ENCODE results near the gene ARMC5.

ARMC5 gene

DNA sequence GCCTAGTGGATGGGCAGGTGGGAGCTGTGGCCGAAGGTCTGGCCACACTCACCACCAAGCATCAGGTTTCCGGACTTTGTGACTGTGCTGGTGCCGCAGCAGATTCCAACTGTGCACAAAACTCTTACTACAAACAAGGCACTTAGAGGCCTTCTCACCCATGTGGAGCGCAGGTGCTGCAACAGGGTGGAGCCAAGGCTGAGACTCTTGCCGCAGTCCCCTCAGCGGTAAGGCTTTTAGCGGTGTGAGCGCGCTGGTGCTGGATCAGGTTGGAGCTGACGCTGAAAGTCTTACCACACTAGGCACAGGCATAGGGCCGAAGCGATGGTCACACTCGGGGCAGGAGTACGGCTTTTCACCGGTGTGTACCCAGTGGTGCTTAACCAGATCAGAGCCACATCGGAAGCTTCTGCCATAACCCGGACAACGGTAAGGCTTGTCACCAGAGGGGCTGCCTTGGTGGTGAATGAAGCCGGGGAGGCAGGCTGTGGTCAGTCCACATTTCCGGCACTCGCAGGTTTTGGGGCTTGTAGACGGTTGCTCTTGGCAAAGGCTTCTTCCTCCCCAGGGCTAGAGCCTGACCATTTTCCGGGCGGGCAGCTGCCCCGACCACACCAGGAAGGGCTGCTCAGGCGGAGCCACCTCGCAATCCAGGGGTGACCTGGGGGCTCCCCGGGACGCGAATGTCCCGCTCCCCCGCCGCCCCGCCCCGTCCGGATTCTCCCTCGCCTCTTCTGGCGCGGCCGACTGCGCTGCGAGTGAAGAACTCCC lies 1.0 kb upstream of the ARMC5 start:
- H3K4me3 ChIP-seq = peak overlapping the region; percentile 50 to 84 (median 71)

GRCh38 chr16:31459687-31460581 lies 633 bp downstream of the ARMC5 start:
- Histone ChIP-seq H3K4me3 (peak overlapping the region; percentile 50 to 84 (median 71)), H3K27ac (peak overlapping the region; percentile 92 to 100 (median 100))

More for the DNA sequence above, 1.0 kb upstream of the ARMC5 start:
- peak overlapping the region; percentile 72 to 100 (median 100) for H3K27ac ChIP-seq

- Histone ChIP-seq H3K27ac (peak overlapping the region in 19 of 21 experiments; percentile 41 to 100 (median 98)), H3K4me3 (peak overlapping the region in 6 of 7 experiments; percentile 8 to 76 (median 62))
Measured at GRCh38 chr16:31460582-31461002, 1.3 kb downstream of the ARMC5 start.

GRCh38 chr16:31461201-31461920 lies 2.1 kb downstream of the ARMC5 start:
- Histone ChIP-seq H3K4me3 (no peak overlapping the region), H3K27ac (peak overlapping the region in 1 of 21 experiments; percentile 100)

DNA sequence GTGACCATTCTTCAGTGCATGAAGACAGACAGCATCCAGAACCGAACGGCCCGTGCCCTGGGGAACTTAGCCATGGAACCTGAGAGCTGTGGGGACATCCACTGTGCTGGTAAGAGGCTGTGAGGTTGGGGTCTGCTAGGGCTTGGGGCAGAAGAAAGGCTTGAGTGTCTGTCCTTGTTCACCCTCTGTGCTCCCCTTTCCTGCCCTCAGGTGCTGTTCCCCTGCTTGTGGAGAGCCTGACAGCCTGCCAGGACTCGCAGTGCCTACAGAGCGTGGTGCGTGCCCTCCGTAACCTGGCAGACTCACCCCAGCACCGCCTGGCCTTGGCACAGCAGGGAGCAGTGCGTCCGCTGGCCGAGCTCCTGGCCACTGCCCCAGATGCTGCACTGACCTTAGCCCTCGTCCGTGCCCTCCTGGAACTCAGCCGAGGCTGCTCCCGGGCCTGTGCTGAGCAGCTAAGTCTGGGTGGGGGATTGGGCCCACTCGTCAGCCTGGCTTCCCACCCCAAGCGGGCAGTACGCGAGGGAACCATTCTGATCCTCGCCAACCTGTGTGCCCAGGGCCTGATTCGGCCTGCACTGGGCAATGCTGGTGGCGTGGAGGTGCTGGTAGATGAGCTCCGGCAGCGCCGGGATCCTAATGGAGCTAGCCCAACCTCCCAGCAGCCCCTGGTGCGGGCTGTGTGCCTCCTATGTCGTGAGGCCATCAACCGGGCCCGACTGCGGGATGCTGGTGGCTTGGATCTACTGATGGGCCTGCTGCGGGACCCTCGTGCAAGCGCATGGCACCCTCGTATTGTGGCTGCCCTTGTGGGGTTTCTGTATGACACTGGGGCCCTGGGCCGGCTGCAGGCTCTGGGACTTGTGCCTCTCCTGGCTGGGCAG lies 2.9 kb downstream of the ARMC5 start:
- no peak overlapping the region for H3K27ac ChIP-seq
- H3K4me3 ChIP-seq = no peak overlapping the region

GRCh38 chr16:31464348-31464769 lies 5.1 kb downstream of the ARMC5 start:
- no peak overlapping the region for H3K27ac ChIP-seq
- H3K4me3 ChIP-seq = no peak overlapping the region

DNA sequence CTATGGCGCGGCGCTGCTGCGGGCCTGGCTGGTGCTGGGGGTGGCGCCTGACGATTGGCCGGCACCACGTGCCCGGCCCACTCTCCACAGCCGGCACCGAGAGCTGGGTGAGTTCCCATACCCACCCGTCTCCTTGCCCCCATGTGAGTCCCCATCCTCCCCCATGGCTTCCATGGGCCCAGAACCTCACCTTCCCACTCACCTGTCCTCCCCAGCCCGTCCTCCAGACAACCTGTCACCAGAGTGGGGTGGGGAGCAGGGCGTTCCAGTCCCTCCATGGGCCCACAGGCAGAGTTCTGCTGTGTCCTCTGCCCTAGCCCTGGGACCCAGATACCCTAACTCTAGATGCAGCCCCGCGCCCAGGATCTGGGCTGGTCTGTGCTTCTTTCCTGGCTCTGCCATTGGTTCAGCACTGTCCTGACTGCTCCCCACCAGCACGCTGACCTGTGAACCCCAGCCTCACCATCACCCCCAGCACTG lies 5.5 kb downstream of the ARMC5 start:
- Histone ChIP-seq H3K27ac (no peak overlapping the region), H3K4me3 (no peak overlapping the region)

DNA sequence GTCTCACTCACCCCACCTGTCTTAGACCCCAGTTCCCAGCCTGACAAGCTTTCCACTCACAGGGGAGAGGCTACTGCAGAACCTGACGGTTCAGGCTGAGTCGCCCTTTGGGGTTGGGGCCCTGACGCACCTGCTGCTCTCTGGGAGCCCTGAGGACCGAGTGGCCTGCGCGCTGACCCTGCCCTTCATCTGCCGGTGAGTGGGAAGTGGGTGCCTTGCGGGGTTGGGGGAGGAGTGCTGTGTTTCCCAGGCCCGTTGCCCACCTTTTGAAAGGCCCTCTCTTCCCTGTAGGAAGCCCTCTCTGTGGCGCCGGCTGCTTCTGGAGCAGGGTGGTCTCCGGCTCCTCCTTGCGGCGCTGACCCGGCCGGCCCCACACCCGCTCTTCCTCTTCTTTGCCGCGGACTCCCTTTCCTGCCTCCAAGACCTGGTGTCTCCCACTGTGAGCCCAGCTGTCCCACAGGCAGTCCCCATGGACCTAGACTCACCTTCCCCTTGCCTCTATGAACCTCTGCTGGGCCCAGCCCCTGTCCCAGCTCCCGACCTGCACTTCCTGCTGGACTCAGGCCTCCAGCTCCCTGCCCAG lies 6.6 kb downstream of the ARMC5 start:
- Histone ChIP-seq H3K27ac (peak overlapping the region in 3 of 21 experiments; percentile 1 to 63 (median 21)), H3K4me3 (no peak overlapping the region)

- H3K27ac ChIP-seq = peak overlapping the region in 6 of 21 experiments; percentile 1 to 63 (median 22)
- H3K4me3 ChIP-seq = no peak overlapping the region
Measured at GRCh38 chr16:31466381-31466841, 7.1 kb downstream of the ARMC5 start.

- H3K4me3 ChIP-seq = no peak overlapping the region
- peak overlapping the region in 7 of 21 experiments; percentile 1 to 63 (median 15) for H3K27ac ChIP-seq
Measured at GRCh38 chr16:31467151-31467773, 8.0 kb downstream of the ARMC5 start.

- no peak overlapping the region for H3K4me3 ChIP-seq
- no peak overlapping the region for H3K27ac ChIP-seq
Measured at GRCh38 chr16:31467858-31468257, 8.6 kb downstream of the ARMC5 start.

DNA sequence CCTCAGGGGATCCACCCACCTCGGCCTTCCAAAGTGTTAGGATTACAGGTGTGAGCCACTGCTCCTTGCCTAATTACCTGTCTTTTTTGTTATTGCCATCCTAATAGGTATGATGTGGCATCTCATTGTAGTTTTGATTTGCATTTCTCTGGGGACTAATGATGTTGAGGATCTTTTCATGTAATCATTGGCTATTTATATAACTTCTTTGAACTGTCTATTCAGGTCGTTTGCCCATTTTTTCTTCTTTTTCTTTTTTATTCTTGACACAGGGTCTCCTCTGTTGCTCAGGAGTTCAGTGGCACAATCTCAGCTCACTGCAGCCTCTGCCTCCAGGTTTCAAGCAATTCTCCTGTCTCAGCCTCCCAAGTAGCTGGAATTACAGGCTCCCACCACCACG lies 11.3 kb downstream of the ARMC5 start:
- Histone ChIP-seq H3K4me3 (no peak overlapping the region), H3K27ac (peak overlapping the region in 7 of 21 experiments; percentile 62 to 95 (median 91))

- Histone ChIP-seq H3K4me3 (peak overlapping the region; percentile 44 to 65 (median 49)), H3K27ac (peak overlapping the region in 20 of 21 experiments; percentile 34 to 95 (median 87))
Measured at GRCh38 chr16:31471241-31471874, 12.1 kb downstream of the ARMC5 start.

DNA sequence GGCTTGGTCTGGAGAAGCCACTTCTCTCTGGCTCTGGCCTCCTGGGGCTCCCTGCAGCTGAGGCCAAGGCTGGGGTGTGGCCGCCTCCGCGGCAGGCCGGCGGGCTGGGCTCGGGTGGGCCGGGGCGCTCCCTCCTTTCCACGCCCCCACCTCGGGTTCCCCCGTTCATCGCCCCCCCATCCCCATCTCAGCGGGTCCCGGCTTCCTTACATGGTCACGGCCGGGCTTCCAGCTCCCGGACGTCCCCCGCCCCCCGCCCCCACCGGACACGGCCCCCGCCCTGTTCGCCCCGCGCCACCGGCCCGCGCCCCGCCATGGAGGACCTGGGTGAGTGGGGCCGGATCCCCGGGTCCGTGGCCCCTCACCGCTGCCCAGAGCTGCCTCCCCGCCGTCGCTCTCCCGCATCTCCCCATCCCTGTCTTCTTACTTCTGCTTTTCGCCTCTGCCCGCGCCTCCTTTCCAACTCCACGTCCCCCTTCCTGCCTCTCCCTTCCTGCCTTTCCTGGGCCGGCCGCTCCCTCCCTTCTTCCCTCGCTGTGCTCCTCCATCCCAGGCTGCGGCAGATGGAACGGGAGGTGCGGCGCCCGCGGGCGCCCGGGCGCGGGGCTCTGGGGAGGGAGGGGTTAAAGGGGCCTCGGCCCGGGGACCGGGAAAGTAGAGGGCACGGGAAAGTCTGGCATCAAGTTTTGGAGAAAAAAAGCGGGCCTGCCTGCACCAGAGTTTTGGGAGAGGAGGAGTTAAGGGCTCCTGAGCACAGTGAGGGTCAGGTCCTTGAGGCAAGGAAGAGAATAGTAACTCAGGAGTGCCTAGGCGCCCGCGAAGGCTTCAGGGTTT lies 12.8 kb downstream of the ARMC5 start, which contains the start of gene TGFB1I1:
TSS of gene TGFB1I1 (plus strand) at position 278 of the 834 bp plus-strand sequence. CDS start at position 315, 37 bp downstream.
- Histone ChIP-seq H3K27ac (peak within 1 kb of the TSS; percentile 34 to 95 (median 87)), H3K4me3 (peak within 1 kb of the TSS; percentile 44 to 65 (median 49))

GRCh38 chr16:31472709-31473203 lies 13.5 kb downstream of the ARMC5 start:
- peak overlapping the region; percentile 34 to 95 (median 87) for H3K27ac ChIP-seq
- H3K4me3 ChIP-seq = peak overlapping the region; percentile 44 to 65 (median 49)
